GM12892 (cell line): Measurements from ENCODE around the gene MRS2.

ENCODE experiments used
- POLR2A ChIP-seq: IDR thresholded peaks from 2 replicates; pipeline ENCODE4 v1.6.1; 2011; ENCODE audit warnings: low read depth, low read length, control low read depth
- TAF1 ChIP-seq: IDR thresholded peaks from 2 replicates; pipeline ENCODE4 v1.6.1; 2011; ENCODE audit warnings: low read depth, mild to moderate bottlenecking, control low read depth, low read length, borderline replicate concordance

DNA sequence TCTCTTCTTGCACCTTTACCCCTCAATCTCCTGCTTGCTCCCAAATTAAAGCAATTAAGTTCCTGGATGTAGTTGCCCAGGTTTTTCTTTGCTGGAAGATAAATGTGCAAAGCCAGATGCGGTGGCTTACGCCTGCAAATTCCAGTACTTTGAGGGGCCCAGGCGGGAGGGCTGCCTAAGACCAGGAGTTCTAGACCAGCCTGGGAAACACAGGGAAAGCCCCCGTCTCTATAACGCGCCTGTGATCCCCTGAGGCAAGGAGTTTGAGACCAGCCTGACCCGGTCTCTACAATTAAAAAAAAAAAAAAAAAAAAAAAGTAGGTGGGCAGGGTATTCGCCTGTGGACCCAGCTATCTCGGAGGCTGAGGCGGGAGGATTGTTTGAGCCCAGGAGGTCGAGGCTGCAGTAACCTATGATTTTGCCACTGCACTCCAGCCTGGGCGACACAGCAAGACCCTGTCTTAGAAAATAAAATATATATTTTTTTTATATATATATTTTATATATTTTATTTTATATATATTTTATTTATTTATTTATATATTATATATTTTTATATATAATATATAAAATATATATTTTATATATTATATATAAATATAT is 44.4 kb upstream of the MRS2 start:
- TF ChIP-seq POLR2A (no peak), TAF1 (no peak)
